K562 treated with DMSO at 1 percent for 24 hours (cell line): ENCODE data around the gene NTNG2. TPM values are rescaled to one million over a fixed set of nuclear protein-coding genes. Genes with fewer than 3 reads are reported as not detected.

Experiments
- total RNA-seq: library from RNA; unstranded; fragments of 300-600 nt; gene quantifications from 2 replicates; pipeline ENCODE4 v1.2.3, GENCODE V29; 2022; ENCODE audit warnings: low read depth; ENCODE audit not compliant: insufficient read depth

The NTNG2 gene, protein sequence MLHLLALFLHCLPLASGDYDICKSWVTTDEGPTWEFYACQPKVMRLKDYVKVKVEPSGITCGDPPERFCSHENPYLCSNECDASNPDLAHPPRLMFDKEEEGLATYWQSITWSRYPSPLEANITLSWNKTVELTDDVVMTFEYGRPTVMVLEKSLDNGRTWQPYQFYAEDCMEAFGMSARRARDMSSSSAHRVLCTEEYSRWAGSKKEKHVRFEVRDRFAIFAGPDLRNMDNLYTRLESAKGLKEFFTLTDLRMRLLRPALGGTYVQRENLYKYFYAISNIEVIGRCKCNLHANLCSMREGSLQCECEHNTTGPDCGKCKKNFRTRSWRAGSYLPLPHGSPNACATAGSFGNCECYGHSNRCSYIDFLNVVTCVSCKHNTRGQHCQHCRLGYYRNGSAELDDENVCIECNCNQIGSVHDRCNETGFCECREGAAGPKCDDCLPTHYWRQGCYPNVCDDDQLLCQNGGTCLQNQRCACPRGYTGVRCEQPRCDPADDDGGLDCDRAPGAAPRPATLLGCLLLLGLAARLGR
- total RNA-seq = 0.06 TPM in 1 of 2 replicates, not detected in the other

DNA sequence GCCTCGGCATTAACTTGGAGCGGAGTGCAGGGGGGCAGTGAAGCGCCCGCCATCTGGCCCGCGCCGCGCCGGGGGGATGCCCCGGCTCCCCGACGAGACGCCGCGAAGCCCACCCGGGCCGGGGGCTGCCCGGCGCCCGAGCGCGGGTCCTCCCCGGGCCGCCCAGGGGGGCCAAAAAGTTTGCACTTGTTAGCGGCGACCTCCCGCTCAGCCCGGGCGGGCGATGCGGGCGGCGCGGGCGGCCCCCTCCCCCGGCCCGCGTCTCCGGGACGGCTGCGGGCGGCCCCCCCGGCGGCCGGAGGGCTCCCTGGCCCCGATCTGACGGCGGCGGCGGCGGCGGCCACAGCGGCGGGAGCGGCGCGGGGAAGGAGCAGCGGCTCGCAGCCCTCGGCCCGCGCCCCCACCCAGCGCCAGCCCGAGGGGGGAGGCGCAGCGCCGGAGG, at the start of gene NTNG2:
Gene NTNG2 (plus strand): TSS at position 316 of the 442 bp plus-strand sequence. CDS start 4,774 bp downstream, outside the sequence.

Other genes starting within 250 kb of the NTNG2 start
- 40.9 and 41.9 TPM in 2 replicates for gene MED27, start 82.2 kb upstream of the NTNG2 start, total RNA-seq
- gene SETX, start 192.9 kb downstream of the NTNG2 start, total RNA-seq = 13.1 and 17.3 TPM in 2 replicates
- 8.4 and 10.1 TPM in 2 replicates for gene TTF1, start 244.8 kb downstream of the NTNG2 start, total RNA-seq
- not detected in 2 replicates for gene CFAP77, start 248.2 kb downstream of the NTNG2 start, total RNA-seq